Measurements from ENCODE around the gene HLA-DRB5. TPM values are rescaled to one million over a fixed set of nuclear protein-coding genes. Genes with fewer than 3 reads are reported as not detected.

HLA-DRB5 gene
- total and polyA plus RNA-seq, 7 experiments from 2014 or later, result 0.20 to 37.4 (median 2.0) TPM

DNA sequence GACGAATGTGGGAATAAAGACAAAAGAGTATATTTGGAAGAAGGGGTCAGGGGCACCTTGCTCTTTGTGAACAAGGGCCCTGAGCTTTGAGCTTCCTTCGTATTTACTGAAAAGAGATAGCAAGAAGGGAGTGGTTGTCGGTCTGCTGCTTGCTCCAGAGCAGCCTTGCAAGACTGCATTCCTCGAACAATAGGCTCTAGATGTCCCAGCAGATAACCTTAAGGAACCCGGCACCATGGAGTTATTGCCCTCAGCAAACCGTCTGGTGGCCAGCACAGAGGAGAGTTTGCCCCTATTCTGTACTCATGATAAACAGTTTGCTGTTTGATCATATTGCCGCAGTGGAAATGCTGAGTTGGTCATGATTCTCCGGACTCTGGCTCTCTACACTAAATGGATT is 36.9 kb upstream of the HLA-DRB5 start:
- H3K27me3 ChIP-seq (ENCODE audit: control insufficient read depth in 2 of 2, insufficient read depth in 2 of 2, low read length in 2 of 2), result no peaks in the 10 kb centered on the region
- H3K27ac ChIP-seq (ENCODE audit: low read depth, low read length), result no peak overlapping the region
- Mint-ChIP-seq H3K27ac (no peak overlapping the region), H3K27me3 (peaks cover 0 to 36% (median 5%) of the 10 kb centered on the region in 5 donors), H3K4me1 (peaks cover 0 to 11% (median 3%) of the 10 kb centered on the region in 7 donors), H3K9me3 (peaks cover 0 to 2% (median 0%) of the 10 kb centered on the region in 11 donors), H3K4me3 (no peak overlapping the region), H3K36me3 (no peaks in the 10 kb centered on the region)
- POLR2A ChIA-PET, result no interaction called here
- H3K9me3 ChIP-seq (ENCODE audit: control insufficient read depth in 2 of 3, low read length in 3 of 3), result no peaks in the 10 kb centered on the region
- ATAC-seq, result no peak
- no peaks in the 10 kb centered on the region for H3K4me1 ChIP-seq (ENCODE audit: control insufficient read depth in 2 of 2, insufficient read depth in 2 of 2, low read length in 2 of 2)
- no peak for DNase-seq
- CTCF ChIA-PET, result no interaction called here
- H3K36me3 ChIP-seq (ENCODE audit: control insufficient read depth in 2 of 3, insufficient read depth in 3 of 3, low read length in 3 of 3), result no peaks in the 10 kb centered on the region
- H3K4me3 ChIP-seq (ENCODE audit: low read length), result no peak overlapping the region
- intact Hi-C loops (cut with micrococcal nuclease), result no loop called here

DNA sequence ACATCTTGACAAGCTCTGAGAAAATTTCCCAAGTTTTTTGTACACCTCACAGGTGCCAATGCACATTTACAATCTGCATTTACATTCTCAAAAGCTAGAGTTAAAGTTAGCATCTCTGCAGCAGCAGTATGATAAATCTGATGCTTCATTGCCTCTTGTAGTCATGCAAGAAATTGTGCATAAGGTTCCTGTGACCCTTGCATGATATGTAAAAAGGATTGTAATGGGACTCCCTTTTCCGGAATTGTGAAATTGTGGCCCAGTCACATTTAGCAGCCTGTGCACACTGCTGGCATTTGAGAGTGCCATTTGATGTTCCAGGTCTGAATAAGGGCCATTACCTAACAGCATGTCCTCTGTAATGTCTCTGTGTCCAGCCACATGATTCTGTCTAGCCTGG is 35.4 kb upstream of the HLA-DRB5 start:
- Histone ChIP-seq H3K27ac (ENCODE audit: low read depth, low read length) (no peak overlapping the region), H3K4me1 (ENCODE audit: control insufficient read depth in 2 of 2, insufficient read depth in 2 of 2, low read length in 2 of 2) (no peaks in the 10 kb centered on the region), H3K4me3 (ENCODE audit: low read length) (no peak overlapping the region), H3K27me3 (ENCODE audit: control insufficient read depth in 2 of 2, insufficient read depth in 2 of 2, low read length in 2 of 2) (no peaks in the 10 kb centered on the region), H3K36me3 (ENCODE audit: control insufficient read depth in 2 of 3, insufficient read depth in 3 of 3, low read length in 3 of 3) (no peaks in the 10 kb centered on the region), H3K9me3 (ENCODE audit: control insufficient read depth in 2 of 3, low read length in 3 of 3) (no peaks in the 10 kb centered on the region)
- Mint-ChIP-seq H3K4me3 (no peak overlapping the region), H3K27ac (no peak overlapping the region), H3K27me3 (peaks cover 0 to 32% (median 5%) of the 10 kb centered on the region in 5 donors), H3K36me3 (no peaks in the 10 kb centered on the region), H3K4me1 (peaks cover 0 to 11% (median 0%) of the 10 kb centered on the region in 7 donors), H3K9me3 (peaks cover 0 to 2% (median 0%) of the 10 kb centered on the region in 11 donors)
- ATAC-seq (no peak), DNase-seq (no peak)
- CTCF ChIA-PET, result no interaction called here
- intact Hi-C loops (cut with micrococcal nuclease), result no loop called here
- POLR2A ChIA-PET, result no interaction called here

DNA sequence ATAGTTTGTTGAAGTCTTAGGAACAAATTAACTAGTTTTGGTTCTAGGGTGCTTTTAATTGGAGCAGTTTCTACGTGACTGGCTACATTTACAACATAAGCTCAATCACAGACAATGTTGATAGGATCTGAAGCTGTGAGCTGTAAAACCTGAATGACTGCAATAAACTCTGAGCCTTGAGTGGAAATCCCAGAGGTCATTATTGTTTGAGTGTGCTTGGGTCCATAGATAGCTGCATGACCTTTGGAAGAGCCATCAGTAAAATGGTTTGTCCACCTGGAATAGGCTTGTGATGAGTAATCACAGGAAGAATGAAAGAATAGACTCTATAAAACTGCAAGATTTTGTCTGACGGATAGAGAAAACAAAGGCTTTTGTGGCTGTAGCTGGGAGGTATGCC is 32.9 kb upstream of the HLA-DRB5 start:
- Histone ChIP-seq H3K27me3 (ENCODE audit: control insufficient read depth in 2 of 2, insufficient read depth in 2 of 2, low read length in 2 of 2) (no peaks in the 10 kb centered on the region), H3K4me3 (ENCODE audit: low read length) (no peak overlapping the region), H3K36me3 (ENCODE audit: control insufficient read depth in 2 of 3, insufficient read depth in 3 of 3, low read length in 3 of 3) (no peaks in the 10 kb centered on the region), H3K9me3 (ENCODE audit: control insufficient read depth in 2 of 3, low read length in 3 of 3) (no peaks in the 10 kb centered on the region), H3K27ac (ENCODE audit: low read depth, low read length) (no peak overlapping the region), H3K4me1 (ENCODE audit: control insufficient read depth in 2 of 2, insufficient read depth in 2 of 2, low read length in 2 of 2) (no peaks in the 10 kb centered on the region)
- intact Hi-C loops (cut with micrococcal nuclease), result no loop called here
- peaks cover 0 to 2% (median 0%) of the 10 kb centered on the region in 11 donors for H3K9me3 Mint-ChIP-seq
- ChIA-PET POLR2A (no interaction called here), CTCF (no interaction called here)
- DNase-seq, result no peak
- H3K4me3 Mint-ChIP-seq, result no peak overlapping the region
- H3K27me3 Mint-ChIP-seq, result peaks cover 0 to 30% (median 5%) of the 10 kb centered on the region in 5 donors
- no peak for ATAC-seq
- H3K4me1 Mint-ChIP-seq, result peaks cover 0 to 4% (median 0%) of the 10 kb centered on the region in 7 donors
- no peak overlapping the region for H3K27ac Mint-ChIP-seq
- H3K36me3 Mint-ChIP-seq, result no peaks in the 10 kb centered on the region

DNA sequence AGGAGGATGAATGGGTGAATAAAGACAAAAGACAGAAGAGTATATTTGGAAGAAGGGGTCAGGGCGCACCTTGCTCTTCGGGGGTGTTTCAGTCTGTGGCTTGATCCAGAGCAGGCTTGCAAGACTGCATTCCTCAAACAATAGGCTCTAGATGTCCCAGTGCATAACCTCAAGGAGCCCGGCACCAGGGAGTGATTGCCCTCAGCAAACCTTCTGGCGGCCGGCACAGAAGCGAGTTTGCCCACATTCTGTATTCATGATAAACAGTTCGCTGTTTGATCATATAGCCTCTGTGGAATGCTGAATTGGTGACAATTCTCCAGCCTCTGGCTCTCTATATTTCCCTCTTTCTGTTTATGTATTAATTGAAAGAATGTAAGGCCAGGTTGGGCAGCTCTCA is 29.7 kb upstream of the HLA-DRB5 start:
- intact Hi-C loops (cut with micrococcal nuclease), result loop anchor here in 1 of 2 donors (2.0 kb wide), 1 partner anchor 25 kb away; no protein-coding TSS in a partner anchor
- ATAC-seq (no peak), DNase-seq (no peak)
- Histone ChIP-seq H3K9me3 (ENCODE audit: control insufficient read depth in 2 of 3, low read length in 3 of 3) (no peaks in the 10 kb centered on the region), H3K4me3 (ENCODE audit: low read length) (no peak overlapping the region), H3K27me3 (ENCODE audit: control insufficient read depth in 2 of 2, insufficient read depth in 2 of 2, low read length in 2 of 2) (no peaks in the 10 kb centered on the region), H3K36me3 (ENCODE audit: control insufficient read depth in 2 of 3, insufficient read depth in 3 of 3, low read length in 3 of 3) (no peaks in the 10 kb centered on the region), H3K27ac (ENCODE audit: low read depth, low read length) (no peak overlapping the region), H3K4me1 (ENCODE audit: control insufficient read depth in 2 of 2, insufficient read depth in 2 of 2, low read length in 2 of 2) (no peaks in the 10 kb centered on the region)
- Mint-ChIP-seq H3K27ac (no peak overlapping the region), H3K27me3 (peaks cover 0 to 28% (median 5%) of the 10 kb centered on the region in 5 donors), H3K36me3 (no peaks in the 10 kb centered on the region), H3K9me3 (no peaks in the 10 kb centered on the region), H3K4me3 (no peak overlapping the region), H3K4me1 (peaks cover 0 to 6% (median 0%) of the 10 kb centered on the region in 7 donors)
- CTCF ChIA-PET, result no interaction called here
- POLR2A ChIA-PET, result no interaction called here

DNA sequence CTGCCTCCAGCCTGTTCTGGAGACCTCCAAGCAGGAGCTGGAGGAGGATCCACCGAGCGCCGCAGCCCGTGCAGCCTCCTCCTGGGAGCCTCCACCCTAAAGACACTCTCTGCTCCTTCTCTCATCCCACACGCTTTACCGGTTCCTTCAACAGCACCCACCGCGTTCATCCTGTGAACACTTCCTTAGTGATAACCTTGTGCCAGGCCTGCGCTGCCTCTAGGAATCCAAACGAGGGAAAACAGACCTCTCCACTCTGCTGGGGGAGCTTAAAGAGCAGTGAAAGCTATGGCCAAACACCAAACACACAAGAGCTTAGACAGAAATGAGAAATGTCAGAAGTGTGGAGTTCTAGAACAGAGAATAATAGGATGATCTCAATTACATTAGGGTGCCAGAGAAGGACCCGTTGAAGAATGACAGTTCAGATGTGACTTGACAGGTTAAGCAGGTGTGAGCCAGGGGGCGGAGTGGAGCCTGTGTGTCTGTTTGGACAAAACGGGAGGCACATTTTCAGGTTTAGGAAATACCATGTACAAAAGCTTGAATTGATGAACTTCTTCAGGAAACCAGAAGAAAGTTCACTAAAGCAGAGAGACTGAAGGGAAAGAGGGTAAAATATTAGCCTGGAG is 28.5 kb upstream of the HLA-DRB5 start:
- Mint-ChIP-seq H3K4me1 (peaks cover 0 to 6% (median 0%) of the 10 kb centered on the region in 7 donors), H3K9me3 (no peaks in the 10 kb centered on the region), H3K27ac (no peak overlapping the region), H3K27me3 (peaks cover 0 to 23% (median 5%) of the 10 kb centered on the region in 5 donors), H3K4me3 (peak overlapping the region in 4 of 10 donors; percentile 7 to 40 (median 28)), H3K36me3 (no peaks in the 10 kb centered on the region)
- no peaks in the 10 kb centered on the region for H3K36me3 ChIP-seq (ENCODE audit: control insufficient read depth in 2 of 3, insufficient read depth in 3 of 3, low read length in 3 of 3)
- DNase-seq, result no peak
- no peaks in the 10 kb centered on the region for H3K27me3 ChIP-seq (ENCODE audit: control insufficient read depth in 2 of 2, insufficient read depth in 2 of 2, low read length in 2 of 2)
- ATAC-seq, result no peak
- H3K9me3 ChIP-seq (ENCODE audit: control insufficient read depth in 2 of 3, low read length in 3 of 3), result no peaks in the 10 kb centered on the region
- no peak overlapping the region for H3K4me3 ChIP-seq (ENCODE audit: low read length)
- no peaks in the 10 kb centered on the region for H3K4me1 ChIP-seq (ENCODE audit: control insufficient read depth in 2 of 2, insufficient read depth in 2 of 2, low read length in 2 of 2)
- CTCF ChIA-PET, result interaction anchor here (0.6 kb wide), 1 partner anchor 35 kb away, joined by 3 read pairs; no protein-coding TSS in a partner anchor
- no peak overlapping the region for H3K27ac ChIP-seq (ENCODE audit: low read depth, low read length)
- POLR2A ChIA-PET, result no interaction called here
- intact Hi-C loops (cut with micrococcal nuclease), result loop anchor here in 1 of 2 donors (2.0 kb wide), 1 partner anchor 26 kb away; no protein-coding TSS in a partner anchor

DNA sequence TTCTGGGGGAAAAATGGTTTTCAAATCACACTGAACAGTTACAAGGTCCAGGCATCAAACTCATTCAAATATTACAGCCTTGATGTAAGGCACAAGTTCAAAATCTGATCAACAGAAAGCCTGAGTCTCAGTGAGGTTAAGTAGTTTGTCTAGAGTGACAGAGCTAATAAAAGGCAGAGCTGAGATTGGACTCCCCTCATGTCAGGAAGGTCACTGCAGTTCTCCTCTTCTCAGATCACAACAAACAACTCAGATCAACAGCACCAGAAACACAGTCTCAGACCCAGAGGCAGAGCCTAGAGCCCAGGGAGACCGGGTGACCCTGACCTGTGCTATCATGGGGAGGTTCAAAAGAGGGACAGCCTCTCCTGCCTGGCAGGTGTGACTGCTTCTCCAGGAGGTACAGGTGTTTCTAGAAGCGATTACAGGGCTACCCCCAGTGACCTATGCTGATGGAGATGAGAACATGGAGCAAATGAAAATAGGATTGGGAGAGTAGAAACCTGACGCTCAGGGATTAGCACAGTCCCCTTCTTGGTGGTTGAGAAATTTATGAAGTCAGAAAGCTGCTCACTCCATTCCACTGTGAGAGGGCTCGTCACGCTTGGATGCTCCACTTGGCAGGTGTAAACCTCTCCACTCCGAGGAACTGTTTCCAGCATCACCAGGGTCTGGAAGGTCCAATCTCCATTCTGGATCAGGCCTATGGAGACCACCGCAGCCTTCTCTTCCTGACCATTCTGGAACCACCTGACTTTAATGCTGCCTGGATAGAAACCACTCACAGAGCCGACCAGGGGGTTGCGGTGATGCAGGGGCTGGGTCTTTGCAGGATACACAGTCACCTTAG is 24.3 kb upstream of the HLA-DRB5 start:
- Mint-ChIP-seq H3K27ac (no peak overlapping the region), H3K4me1 (peaks cover 0 to 6% (median 0%) of the 10 kb centered on the region in 7 donors), H3K27me3 (peaks cover 0 to 17% (median 6%) of the 10 kb centered on the region in 5 donors), H3K36me3 (no peaks in the 10 kb centered on the region), H3K4me3 (no peak overlapping the region), H3K9me3 (no peaks in the 10 kb centered on the region)
- Histone ChIP-seq H3K36me3 (ENCODE audit: control insufficient read depth in 2 of 3, insufficient read depth in 3 of 3, low read length in 3 of 3) (no peaks in the 10 kb centered on the region), H3K4me3 (ENCODE audit: low read length) (no peak overlapping the region), H3K27ac (ENCODE audit: low read depth, low read length) (no peak overlapping the region), H3K27me3 (ENCODE audit: control insufficient read depth in 2 of 2, insufficient read depth in 2 of 2, low read length in 2 of 2) (no peaks in the 10 kb centered on the region), H3K9me3 (ENCODE audit: control insufficient read depth in 2 of 3, low read length in 3 of 3) (no peaks in the 10 kb centered on the region), H3K4me1 (ENCODE audit: control insufficient read depth in 2 of 2, insufficient read depth in 2 of 2, low read length in 2 of 2) (no peaks in the 10 kb centered on the region)
- intact Hi-C loops (cut with micrococcal nuclease), result no loop called here
- ChIA-PET POLR2A (no interaction called here), CTCF (interaction anchor here (0.6 kb wide), 1 partner anchor 466 kb away, joined by 3 read pairs; no protein-coding TSS in a partner anchor)
- no peak for ATAC-seq
- no peak for DNase-seq

Data from naive thymus-derived CD4-positive, alpha-beta T cell (primary cell).